H1 (cell line): Measurements from ENCODE around the gene ASAP3. TPM values are rescaled to one million over a fixed set of nuclear protein-coding genes. Genes with fewer than 3 reads are reported as not detected.

Experiments
- CTCF ChIA-PET: fragments of 300-600 bp; sonication (Branson Sonifier 250); formaldehyde crosslinking; loops from one replicate; lab custom pipeline; 2021; ENCODE audit not compliant: partially characterized antibody; lab: Charles Lee
- POLR2A ChIA-PET: fragments of 300-600 bp; sonication (Branson Sonifier 250); formaldehyde crosslinking; loops from one replicate; lab custom pipeline; 2021; ENCODE audit warnings: inconsistent platforms; ENCODE audit not compliant: partially characterized antibody; lab: Charles Lee
- DNase-seq, 2 experiments: peaks; one replicate each; pipeline versions ENCODE4 v3.0.0 to v3.0.0-alpha.2; 2010 to 2022; ENCODE audit warnings: low spot score in 2 of 2, low read depth in 1 of 2, mixed read lengths in 1 of 2
- FAIRE-seq: peaks from 2 replicates; lab custom pipeline; 2011; peaks lifted over from hg19 to GRCh38; lab: Jason Lieb, UNC
- H2AFZ ChIP-seq: 2 replicates; pipeline ENCODE4 v1.8.1; 2012; ENCODE audit warnings: low read length, inconsistent platforms
- H2AK5ac ChIP-seq: 2 replicates; pipeline ENCODE4 v1.6.1; 2013; ENCODE audit warnings: low read depth, low read length
- H2BK120ac ChIP-seq: replicated peaks from 2 replicates; pipeline ENCODE3; 2013; ENCODE audit warnings: low read depth, low read length, inconsistent platforms
- H2BK12ac ChIP-seq: 2 replicates; pipeline ENCODE4 v1.6.1; 2013; ENCODE audit warnings: low read depth, low read length
- H2BK15ac ChIP-seq: 2 replicates; pipeline ENCODE4 v1.6.1; 2013; ENCODE audit warnings: low read length
- H2BK20ac ChIP-seq: 2 replicates; pipeline ENCODE4 v1.6.1; 2013; ENCODE audit warnings: low read length
- H2BK5ac ChIP-seq: 2 replicates; pipeline ENCODE4 v1.6.1; 2013; ENCODE audit warnings: low read depth, low read length
- H3K14ac ChIP-seq: 2 replicates; pipeline ENCODE4 v1.6.1; 2013; ENCODE audit warnings: inconsistent platforms; ENCODE audit not compliant: insufficient read length
- H3K18ac ChIP-seq: 2 replicates; pipeline ENCODE4 v1.6.1; 2013; ENCODE audit warnings: low read length; ENCODE audit errors: extremely low read depth
- H3K23ac ChIP-seq: 2 replicates; pipeline ENCODE4 v1.6.1; 2013; ENCODE audit warnings: inconsistent platforms; ENCODE audit not compliant: insufficient read length
- H3K23me2 ChIP-seq: 2 replicates; pipeline ENCODE4 v1.6.1; 2013; ENCODE audit warnings: low read depth, low read length
- H3K27ac ChIP-seq: 2 replicates; pipeline ENCODE4 v1.6.1; 2011; ENCODE audit warnings: low read depth, low read length, inconsistent platforms
- H3K27me3 ChIP-seq, 4 experiments: replicated peaks in 1 of 4; 1 replicate in 1 of 4; 2 replicates in 3 of 4; pipeline versions ENCODE4 v1.6.1 to v1.8.1; 2011 to 2013; ENCODE audit warnings: low read length in 3 of 4, mild to moderate bottlenecking in 3 of 4, inconsistent platforms in 2 of 4, mixed read lengths in 2 of 4, moderate library complexity in 1 of 4; ENCODE audit not compliant: control insufficient read depth in 3 of 4, insufficient read depth in 3 of 4; ENCODE audit errors: extremely low read depth in 1 of 4
- H3K36me3 ChIP-seq, 4 experiments: 2 replicates each; pipeline versions ENCODE4 v1.6.1 to v1.8.1; 2011 to 2013; ENCODE audit warnings: mild to moderate bottlenecking in 4 of 4, low read length in 3 of 4, moderate library complexity in 2 of 4, control low read depth in 1 of 4, inconsistent platforms in 1 of 4; ENCODE audit not compliant: insufficient read depth in 4 of 4, control insufficient read depth in 2 of 4
- H3K4ac ChIP-seq: replicated peaks from 2 replicates; pipeline ENCODE3; 2013; ENCODE audit warnings: low read length, low read depth, mixed read lengths, inconsistent platforms; ENCODE audit not compliant: insufficient read length
- H3K4me1 ChIP-seq, 4 experiments: replicated peaks in 1 of 4; 1 replicate in 1 of 4; 2 replicates in 3 of 4; pipeline versions ENCODE4 v1.6.1 to v1.8.1; 2011 to 2013; ENCODE audit warnings: low read length in 3 of 4, inconsistent platforms in 2 of 4, mixed read lengths in 1 of 4; ENCODE audit not compliant: insufficient read depth in 4 of 4, control insufficient read depth in 3 of 4
- H3K4me2 ChIP-seq, 2 experiments: 2 replicates each; pipeline versions ENCODE4 v1.6.1 to v1.8.1; 2011 to 2013; ENCODE audit warnings: low read depth in 2 of 2, low read length in 2 of 2, control low read depth in 1 of 2, inconsistent platforms in 1 of 2, mild to moderate bottlenecking in 1 of 2; ENCODE audit not compliant: insufficient read depth in 1 of 2
- H3K4me3 ChIP-seq, 4 experiments: fragments of 200-600, 300-600 bp in 1 of 4; sonication (generic), shearing (Covaris generic), sonication (Bioruptor Twin) in 1 of 4; 2 replicates each; pipeline versions ENCODE4 v1.5.1 to v1.8.1; 2011 to 2016; ENCODE audit warnings: low read length in 4 of 4, low read depth in 3 of 4, control low read depth in 2 of 4, inconsistent platforms in 2 of 4, mild to moderate bottlenecking in 2 of 4, mixed read lengths in 1 of 4, moderate library complexity in 1 of 4; ENCODE audit not compliant: insufficient read depth in 2 of 4; ENCODE audit errors: extremely low read depth in 1 of 4
- H3K56ac ChIP-seq: replicated peaks from 2 replicates; pipeline ENCODE3; 2013; ENCODE audit warnings: low read depth, mild to moderate bottlenecking, mixed read lengths, low read length, inconsistent platforms; ENCODE audit not compliant: insufficient read length
- H3K79me1 ChIP-seq: 2 replicates; pipeline ENCODE4 v1.6.1; 2013; ENCODE audit warnings: low read depth, low read length, control low read depth
- H3K79me2 ChIP-seq, 2 experiments: 2 replicates each; pipeline versions ENCODE4 v1.6.1 to v1.8.1; 2012 to 2013; ENCODE audit warnings: low read length in 2 of 2, mild to moderate bottlenecking in 2 of 2, inconsistent platforms in 1 of 2; ENCODE audit not compliant: insufficient read depth in 2 of 2, control insufficient read depth in 1 of 2
- H3K9ac ChIP-seq, 4 experiments: replicated peaks in 1 of 4; 1 replicate in 1 of 4; 2 replicates in 3 of 4; pipeline versions ENCODE4 v1.6.1 to v1.8.1; 2011 to 2013; ENCODE audit warnings: low read depth in 3 of 4, low read length in 3 of 4, control low read depth in 2 of 4, mild to moderate bottlenecking in 2 of 4, moderate library complexity in 2 of 4, inconsistent platforms in 1 of 4; ENCODE audit errors: extremely low read depth in 1 of 4
- H3K9me3 ChIP-seq, 2 experiments: 2 replicates each; pipeline versions ENCODE4 v1.6.1 to v1.8.1; 2012 to 2013; ENCODE audit warnings: mild to moderate bottlenecking in 2 of 2, moderate library complexity in 2 of 2, control low read depth in 1 of 2, inconsistent platforms in 1 of 2, low read depth in 1 of 2, low read length in 1 of 2, mixed read lengths in 1 of 2; ENCODE audit not compliant: insufficient read depth in 2 of 2
- H4K20me1 ChIP-seq, 2 experiments: replicated peaks in 1 of 2; 2 replicates each; pipeline versions ENCODE3 to v1.8.1; 2011 to 2013; ENCODE audit warnings: inconsistent platforms in 2 of 2, low read length in 2 of 2, mild to moderate bottlenecking in 1 of 2; ENCODE audit not compliant: insufficient read depth in 2 of 2, control insufficient read depth in 1 of 2
- H4K5ac ChIP-seq: 2 replicates; pipeline ENCODE4 v1.6.1; 2013; ENCODE audit warnings: low read length, low read depth, mixed read lengths, inconsistent platforms; ENCODE audit not compliant: insufficient read length
- H4K8ac ChIP-seq: 2 replicates; pipeline ENCODE4 v1.8.0; 2013; ENCODE audit warnings: mild to moderate bottlenecking, moderate library complexity, low read length, inconsistent platforms; ENCODE audit not compliant: insufficient read depth; ENCODE audit errors: extremely low read depth
- H4K91ac ChIP-seq: replicated peaks from 2 replicates; pipeline ENCODE3; 2013; ENCODE audit warnings: low read length, mixed read lengths, inconsistent platforms; ENCODE audit not compliant: insufficient read length
- BACH1 ChIP-seq: IDR thresholded peaks from 2 replicates; pipeline ENCODE4 v1.6.1; 2012; ENCODE audit warnings: low read length, improper control_type of control experiment
- CEBPB ChIP-seq: IDR thresholded peaks from 2 replicates; pipeline ENCODE4 v1.6.1; 2012; ENCODE audit warnings: low read depth, low read length
- CREB1 ChIP-seq: IDR thresholded peaks from 2 replicates; pipeline ENCODE4 v1.6.1; 2012; ENCODE audit warnings: inconsistent platforms
- CTBP2 ChIP-seq: IDR thresholded peaks from 2 replicates; pipeline ENCODE4 v1.7.0; 2011; ENCODE audit warnings: borderline replicate concordance, mild to moderate bottlenecking, moderate library complexity, mixed read lengths, low read length; ENCODE audit not compliant: insufficient read depth, insufficient read length
- EP300 ChIP-seq, 2 experiments: IDR thresholded peaks; 1 replicate in 1 of 2; 2 replicates in 1 of 2; pipeline ENCODE4 v1.6.1; 2011 to 2012; ENCODE audit warnings: low read depth in 2 of 2, low read length in 2 of 2, mild to moderate bottlenecking in 2 of 2, borderline replicate concordance in 1 of 2, inconsistent platforms in 1 of 2, moderate library complexity in 1 of 2
- HDAC2 ChIP-seq, 2 experiments: fragments of 300-600 bp in 1 of 2; sonication (generic) in 1 of 2; IDR thresholded peaks; 2 replicates each; pipeline ENCODE4 v1.6.1; 2011 to 2012; ENCODE audit warnings: low read depth in 2 of 2, low read length in 2 of 2, mild to moderate bottlenecking in 2 of 2, moderate library complexity in 2 of 2, borderline replicate concordance in 1 of 2, inconsistent platforms in 1 of 2
- RAD21 ChIP-seq, 2 experiments: IDR thresholded peaks in 1 of 2; conservative IDR thresholded peaks in 1 of 2; 2 replicates each; pipeline ENCODE4 v1.6.1; 2011; ENCODE audit warnings: low read depth in 2 of 2, low read length in 2 of 2, improper control_type of control experiment in 1 of 2, inconsistent platforms in 1 of 2, mild to moderate bottlenecking in 1 of 2, moderate library complexity in 1 of 2
- RNF2 ChIP-seq: fragments of 200-900, 300-1000 bp; sonication (generic); IDR thresholded peaks from 2 replicates; pipeline ENCODE4 v1.7.1; 2016; ENCODE audit warnings: borderline replicate concordance, low read depth, mild to moderate bottlenecking, antibody characterized with exemption, low read length; ENCODE audit not compliant: poor library complexity, severe bottlenecking; ENCODE audit errors: missing control alignments
- SIN3A ChIP-seq, 2 experiments: IDR thresholded peaks in 1 of 2; conservative IDR thresholded peaks in 1 of 2; 2 replicates each; pipeline ENCODE4 v1.6.1; 2011 to 2012; ENCODE audit warnings: low read length in 2 of 2, improper control_type of control experiment in 1 of 2, low read depth in 1 of 2, mild to moderate bottlenecking in 1 of 2
- SP1 ChIP-seq: IDR thresholded peaks from 2 replicates; pipeline ENCODE4 v1.6.1; 2011; ENCODE audit warnings: low read depth, low read length
- TBP ChIP-seq: IDR thresholded peaks from 2 replicates; pipeline ENCODE4 v1.6.1; 2011; ENCODE audit warnings: low read depth, low read length, improper control_type of control experiment
- WGBS, 2 experiments: shearing (Covaris generic) in 1 of 2; methylation state at CpG; one replicate each; pipeline versions ENCODE4 v1.1.6 to v1.1.7; 2013 to 2015; ENCODE audit warnings: low lambda C conversion rate in 2 of 2, mixed read lengths in 2 of 2, inconsistent platforms in 1 of 2, low coverage in 1 of 2, missing lambda C conversion rate in 1 of 2; ENCODE audit not compliant: insufficient replicate concordance in 2 of 2, insufficient coverage in 1 of 2, insufficient read length in 1 of 2; ENCODE audit errors: extremely low coverage in 1 of 2, missing lambda C conversion rate in 1 of 2; 5-methylcytosine and 5-hydroxymethylcytosine counted together
- polyA plus RNA-seq, 7 experiments: library from polyadenylated mRNA; depleted of rRNA in 3 of 7; stranded (reverse) in 5 of 7; unstranded in 2 of 7; fragments of >200 nt in 5 of 7; fragments of 200-250 nt in 2 of 7; gene quantifications; 1 replicate in 5 of 7; 2 replicates in 1 of 7; 4 replicates in 1 of 7; pipeline versions ENCODE4 v1.2.1 to v1.2.3, GENCODE V29; 2011 to 2013; ENCODE audit warnings: missing spikeins in 2 of 7, mixed read lengths in 2 of 7
- total RNA-seq: library from RNA; stranded (reverse); fragmentation: NEBNext Ultra II Directional; extraction: Animal tissue kit (Norgen Biotek cat#: 25700); gene quantifications from 2 replicates; pipeline ENCODE4 v1.2.1, GENCODE V29; 2021
- TF ChIP-seq, protein P1 (sequence below): IDR thresholded peaks from 2 replicates; pipeline ENCODE4 v1.6.1; 2012; ENCODE audit warnings: inconsistent platforms

Gene ASAP3
- total and polyA plus RNA-seq, 2 of the 8 experiments (the other 6 are each of a cell fraction or from before 2014, with no cell fraction given) = 53.1 to 58.0 TPM

DNA sequence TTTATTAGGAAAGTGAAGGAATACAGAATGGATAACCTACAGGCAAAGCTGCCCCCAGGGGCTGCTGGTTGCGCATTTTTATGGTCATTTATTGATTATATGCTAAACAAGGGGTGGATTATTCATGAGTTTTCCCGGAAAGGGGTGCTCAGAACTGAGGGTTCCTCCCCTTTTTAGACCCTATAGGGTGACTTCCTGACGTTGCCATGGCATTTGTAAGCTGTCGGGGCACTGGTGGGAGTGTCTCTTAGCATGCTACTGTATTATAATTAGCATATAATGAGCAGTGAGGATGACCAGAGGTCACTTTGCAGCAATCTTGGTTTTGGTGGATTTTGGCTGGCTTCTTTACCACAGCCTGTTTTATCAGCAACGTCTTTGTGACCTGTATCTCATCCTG, 5.9 kb upstream of the ASAP3 start:
- WGBS, 2 experiments = 74% methylated on average over 5 of the region's 5 CpGs; no CpG with 5 or more reads in 1 of the 2 experiments
- H2AFZ ChIP-seq = no peak overlapping the region
- no peak overlapping the region for H3K14ac ChIP-seq
- no peak overlapping the region for H3K23ac ChIP-seq
- no peak overlapping the region for H4K8ac ChIP-seq
- H3K36me3 ChIP-seq = no peaks in the 10 kb centered on the region
- H3K9me3 ChIP-seq = no peaks in the 10 kb centered on the region
- no peak overlapping the region for H3K4me2 ChIP-seq
- no peak overlapping the region for H3K27ac ChIP-seq
- CTCF ChIA-PET = interaction anchor here (0.8 to 2.3 kb wide), 5 partner anchors 9 to 148 kb away, joined by 3 to 4 read pairs (median 3); no protein-coding TSS in a partner anchor
- FAIRE-seq = no peak
- no peak overlapping the region for H3K4ac ChIP-seq
- H2BK120ac ChIP-seq = no peak overlapping the region
- H4K20me1 ChIP-seq = no peaks in the 10 kb centered on the region
- no peak overlapping the region for H4K5ac ChIP-seq
- POLR2A ChIA-PET = no interaction called here
- H3K4me1 ChIP-seq = peaks cover 0 to 2% (median 0%) of the 10 kb centered on the region in 4 experiments; a peak in 1 of 7 replicates
- peaks cover 0 to 6% (median 3%) of the 10 kb centered on the region in 4 experiments; a peak in 4 of 7 replicates for H3K27me3 ChIP-seq
- H3K79me1 ChIP-seq = no peaks in the 10 kb centered on the region
- no peak overlapping the region for H2BK15ac ChIP-seq
- H2BK5ac ChIP-seq = no peak overlapping the region
- no peak overlapping the region for H2BK12ac ChIP-seq
- no peak overlapping the region for H3K56ac ChIP-seq
- no peaks in the 10 kb centered on the region for H3K79me2 ChIP-seq
- peaks cover 2% of the 10 kb centered on the region for H3K23me2 ChIP-seq
- H3K9ac ChIP-seq = no peak overlapping the region
- H3K18ac ChIP-seq = no peak overlapping the region
- no peak for DNase-seq
- no peak overlapping the region for H4K91ac ChIP-seq
- no peak overlapping the region for H3K4me3 ChIP-seq
- no peak overlapping the region for H2BK20ac ChIP-seq
- 0 out of 2 replicates have a peak overlapping the region, but pooled peaks have one; percentile 24 for H2AK5ac ChIP-seq
- TF ChIP-seq CREB1 = no peak
- no peak for TF ChIP-seq RNF2
- no peak for TF ChIP-seq HDAC2 (IDR thresholded peaks at IDR 0.05; ENCODE audit: borderline replicate concordance in 1 of 2, low read depth in 2 of 2, low read length in 2 of 2)
- no peak for TF ChIP-seq CTBP2
- TF ChIP-seq, protein P1, sequence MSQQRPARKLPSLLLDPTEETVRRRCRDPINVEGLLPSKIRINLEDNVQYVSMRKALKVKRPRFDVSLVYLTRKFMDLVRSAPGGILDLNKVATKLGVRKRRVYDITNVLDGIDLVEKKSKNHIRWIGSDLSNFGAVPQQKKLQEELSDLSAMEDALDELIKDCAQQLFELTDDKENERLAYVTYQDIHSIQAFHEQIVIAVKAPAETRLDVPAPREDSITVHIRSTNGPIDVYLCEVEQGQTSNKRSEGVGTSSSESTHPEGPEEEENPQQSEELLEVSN = no peak
- no peak for TF ChIP-seq SP1
- no peak for TF ChIP-seq TBP
- TF ChIP-seq BACH1 = no peak
- no peak for TF ChIP-seq EP300 (IDR thresholded peaks at IDR 0.05; ENCODE audit: borderline replicate concordance in 1 of 2, low read depth in 2 of 2, low read length in 2 of 2)
- TF ChIP-seq RAD21 (IDR thresholded peaks at IDR 0.05 in 1 of 2, conservative IDR thresholded peaks at IDR 0.05 in 1 of 2; ENCODE audit: low read depth in 2 of 2, low read length in 2 of 2) = no peak
- no peak for TF ChIP-seq SIN3A (conservative IDR thresholded peaks at IDR 0.05 in 1 of 2, IDR thresholded peaks at IDR 0.05 in 1 of 2; ENCODE audit: low read depth in 1 of 2, low read length in 2 of 2)
- TF ChIP-seq CEBPB = no peak
